ENCODE results near the gene NINJ2. TPM values are rescaled to one million over a fixed set of nuclear protein-coding genes. Genes with fewer than 3 reads are reported as not detected.
"Not testable (repeated sequence)": the region's sequence is repeated elsewhere in the genome, so short reads cannot be mapped to it uniquely, and the experiment has no call there.

Gene NINJ2
- total RNA-seq, 1 donor from 2014 or later, result not detected

GRCh38 chr12:632102-632696 lies 31.0 kb downstream of the NINJ2 start:
- DNase-seq (ENCODE audit: low read depth), result peak; percentile 88
- TF ChIP-seq, protein P1, sequence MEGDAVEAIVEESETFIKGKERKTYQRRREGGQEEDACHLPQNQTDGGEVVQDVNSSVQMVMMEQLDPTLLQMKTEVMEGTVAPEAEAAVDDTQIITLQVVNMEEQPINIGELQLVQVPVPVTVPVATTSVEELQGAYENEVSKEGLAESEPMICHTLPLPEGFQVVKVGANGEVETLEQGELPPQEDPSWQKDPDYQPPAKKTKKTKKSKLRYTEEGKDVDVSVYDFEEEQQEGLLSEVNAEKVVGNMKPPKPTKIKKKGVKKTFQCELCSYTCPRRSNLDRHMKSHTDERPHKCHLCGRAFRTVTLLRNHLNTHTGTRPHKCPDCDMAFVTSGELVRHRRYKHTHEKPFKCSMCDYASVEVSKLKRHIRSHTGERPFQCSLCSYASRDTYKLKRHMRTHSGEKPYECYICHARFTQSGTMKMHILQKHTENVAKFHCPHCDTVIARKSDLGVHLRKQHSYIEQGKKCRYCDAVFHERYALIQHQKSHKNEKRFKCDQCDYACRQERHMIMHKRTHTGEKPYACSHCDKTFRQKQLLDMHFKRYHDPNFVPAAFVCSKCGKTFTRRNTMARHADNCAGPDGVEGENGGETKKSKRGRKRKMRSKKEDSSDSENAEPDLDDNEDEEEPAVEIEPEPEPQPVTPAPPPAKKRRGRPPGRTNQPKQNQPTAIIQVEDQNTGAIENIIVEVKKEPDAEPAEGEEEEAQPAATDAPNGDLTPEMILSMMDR (IDR thresholded peaks at IDR 0.05; ENCODE audit: insufficient read depth, low read length, poor library complexity, severe bottlenecking), result no peak
- Histone ChIP-seq H3K27me3 (ENCODE audit: control insufficient read depth, insufficient read depth, low read length) (no peaks in the 10 kb centered on the region), H3K36me3 (ENCODE audit: control insufficient read depth, insufficient read depth, low read length) (no peaks in the 10 kb centered on the region), H3K4me3 (ENCODE audit: low read depth, low read length) (no peak overlapping the region)

GRCh38 chr12:630656-631632 lies 32.3 kb downstream of the NINJ2 start:
- H3K27me3 ChIP-seq (ENCODE audit: control insufficient read depth, insufficient read depth, low read length), result no peaks in the 10 kb centered on the region
- TF ChIP-seq, protein P1 (IDR thresholded peaks at IDR 0.05; ENCODE audit: insufficient read depth, low read length, poor library complexity, severe bottlenecking), result no peak
- H3K4me3 ChIP-seq (ENCODE audit: low read depth, low read length), result no peak overlapping the region
- DNase-seq (ENCODE audit: low read depth), result no peak
- H3K36me3 ChIP-seq (ENCODE audit: control insufficient read depth, insufficient read depth, low read length), result no peaks in the 10 kb centered on the region

DNA sequence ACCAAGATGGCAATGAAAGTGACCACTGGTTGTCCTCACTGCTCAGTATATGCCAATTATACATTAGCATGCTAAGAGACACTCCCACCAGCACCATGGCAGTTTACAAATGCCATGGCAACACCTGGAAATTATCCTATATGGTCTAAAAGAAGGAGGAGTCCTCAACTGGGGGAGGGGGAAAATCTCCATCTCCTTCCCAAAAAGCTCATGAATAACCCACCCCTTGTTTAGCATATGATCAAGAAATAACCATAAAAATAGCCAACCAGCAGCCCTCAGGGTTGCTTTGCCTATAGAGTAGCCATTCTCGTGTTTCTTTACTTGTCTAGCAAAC lies 34.5 kb downstream of the NINJ2 start:
- not testable (repeated sequence) for H3K27me3 ChIP-seq (ENCODE audit: control insufficient read depth, insufficient read depth, low read length); H3K36me3 ChIP-seq (ENCODE audit: control insufficient read depth, insufficient read depth, low read length); DNase-seq (ENCODE audit: low read depth); H3K4me3 ChIP-seq (ENCODE audit: low read depth, low read length)

- no peak for DNase-seq (ENCODE audit: low read depth)
- no peaks in the 10 kb centered on the region for H3K36me3 ChIP-seq (ENCODE audit: control insufficient read depth, insufficient read depth, low read length)
- TF ChIP-seq, protein P1 (IDR thresholded peaks at IDR 0.05; ENCODE audit: insufficient read depth, low read length, poor library complexity, severe bottlenecking), result no peak
- H3K27me3 ChIP-seq (ENCODE audit: control insufficient read depth, insufficient read depth, low read length), result no peaks in the 10 kb centered on the region
- no peak overlapping the region for H3K4me3 ChIP-seq (ENCODE audit: low read depth, low read length)
Observed at GRCh38 chr12:627863-628741, 35.1 kb downstream of the NINJ2 start.

DNA sequence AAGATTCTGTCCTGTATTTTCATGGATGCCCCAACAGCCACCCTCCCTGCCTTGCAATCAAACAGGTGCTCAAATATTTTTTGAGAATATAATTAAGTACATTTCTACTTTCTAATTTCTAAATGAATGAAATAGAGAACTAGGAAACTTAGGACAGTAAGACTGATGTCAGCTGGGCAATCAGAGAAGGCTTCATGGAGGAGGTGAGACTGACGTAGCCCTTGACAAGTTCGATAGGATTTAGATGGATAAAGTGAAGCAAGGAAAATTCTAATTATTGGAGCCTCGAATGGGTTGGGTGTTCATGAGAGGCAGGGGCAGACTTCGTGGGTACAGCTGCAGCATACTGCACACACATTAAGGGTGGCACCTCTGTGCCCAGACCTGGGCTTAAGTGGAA lies 36.0 kb downstream of the NINJ2 start:
- Histone ChIP-seq H3K36me3 (ENCODE audit: control insufficient read depth, insufficient read depth, low read length) (no peaks in the 10 kb centered on the region), H3K4me3 (ENCODE audit: low read depth, low read length) (no peak overlapping the region), H3K27me3 (ENCODE audit: control insufficient read depth, insufficient read depth, low read length) (no peaks in the 10 kb centered on the region)
- no peak for DNase-seq (ENCODE audit: low read depth)
- TF ChIP-seq, protein P1 (IDR thresholded peaks at IDR 0.05; ENCODE audit: insufficient read depth, low read length, poor library complexity, severe bottlenecking), result no peak

GRCh38 chr12:625998-626397 lies 37.2 kb downstream of the NINJ2 start:
- TF ChIP-seq, protein P1 (IDR thresholded peaks at IDR 0.05; ENCODE audit: insufficient read depth, low read length, poor library complexity, severe bottlenecking), result no peak
- Histone ChIP-seq H3K36me3 (ENCODE audit: control insufficient read depth, insufficient read depth, low read length) (no peaks in the 10 kb centered on the region), H3K4me3 (ENCODE audit: low read depth, low read length) (no peak overlapping the region), H3K27me3 (ENCODE audit: control insufficient read depth, insufficient read depth, low read length) (no peaks in the 10 kb centered on the region)
- DNase-seq (ENCODE audit: low read depth), result no peak

All from kidney epithelial cell (primary cell).